G401 (cell line): Measurements from ENCODE around the gene MISP. TPM values are rescaled to one million over a fixed set of nuclear protein-coding genes. Genes with fewer than 3 reads are reported as not detected.
"Not testable (repeated sequence)": the region's sequence is repeated elsewhere in the genome, so short reads cannot be mapped to it uniquely, and the experiment has no call there.

Experiments
- DNase-seq: peaks from one replicate; pipeline ENCODE4 v3.0.0-alpha.2; 2015; ENCODE audit warnings: low spot score
- in situ Hi-C: cut with HindIII; loops from 2 replicates; pipeline ENCODE4 v1.10.0; 2016; ENCODE audit warnings: low sequenced_read_pairs, mixed read lengths
- total RNA-seq: library from RNA; depleted of rRNA; stranded (reverse); fragments of >200 nt; shearing (Covaris generic); gene quantifications from 2 replicates; pipeline ENCODE4 v1.2.3, GENCODE V29; 2014; rRNA removed

Gene MISP
- 1.2 and 2.8 TPM in 2 replicates for total RNA-seq

DNA sequence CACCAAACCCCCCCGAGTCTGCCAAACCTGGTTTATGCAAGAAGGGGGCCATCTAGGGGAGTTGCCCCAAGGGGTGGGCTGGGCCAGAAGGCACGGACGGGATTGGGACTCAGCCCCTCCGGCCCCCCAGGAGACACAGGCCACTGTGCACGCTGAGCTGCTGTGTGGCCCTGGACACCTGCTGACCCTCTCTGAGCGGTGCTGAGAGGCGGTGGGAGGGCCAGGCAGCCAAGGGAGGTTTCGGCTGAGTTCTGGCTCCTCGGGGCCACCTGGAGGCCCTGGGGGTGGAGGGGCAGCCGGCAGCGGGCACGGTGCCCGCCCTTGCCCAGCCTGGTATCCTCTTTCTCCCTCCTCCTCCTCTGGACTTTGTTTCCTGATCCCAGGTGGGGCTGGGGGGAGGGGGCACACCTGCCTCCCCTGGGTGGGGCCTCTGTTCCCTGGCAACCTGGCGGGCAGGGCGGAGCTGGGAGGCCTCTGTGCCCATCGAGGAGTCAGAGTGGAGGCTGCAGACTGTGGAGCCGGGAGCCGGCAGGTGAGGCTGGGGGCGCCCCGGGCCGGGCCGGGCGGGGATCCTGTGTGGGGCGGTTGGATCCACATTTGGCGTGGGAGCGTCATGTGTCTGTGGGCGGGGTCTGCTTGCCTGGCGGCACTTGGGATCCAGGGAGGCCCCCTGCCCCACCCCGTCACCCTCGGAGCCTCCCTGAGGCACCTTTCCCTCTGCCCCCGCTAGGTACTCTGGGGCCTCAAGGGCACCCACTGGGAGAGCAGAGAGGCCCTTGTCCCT is at the start of gene MISP:
TSS of gene MISP (plus strand) at position 473 of the 784 bp plus-strand sequence. CDS start 5,835 bp downstream, outside the sequence.
- no peak for DNase-seq
- in situ Hi-C loops, result no loop called here

DNA sequence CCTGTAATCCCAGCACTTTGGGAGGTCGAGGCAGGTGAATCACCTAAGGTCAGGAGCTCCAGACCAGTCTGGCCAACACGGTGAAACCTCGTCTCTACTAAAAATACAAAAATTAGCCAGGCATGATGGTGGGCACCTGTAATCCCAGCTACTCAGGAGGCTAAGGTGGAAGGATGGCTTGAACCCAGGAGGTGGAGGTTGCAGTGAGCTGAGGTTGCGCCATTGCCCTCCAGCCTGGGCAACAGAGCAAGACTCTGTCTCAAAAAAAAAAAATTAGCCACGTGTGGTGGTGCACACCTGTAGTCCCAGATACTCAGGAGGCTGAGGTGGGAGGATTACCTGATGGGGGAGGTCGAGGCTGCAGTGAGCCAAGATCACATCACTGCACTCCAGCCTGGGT is 48.1 kb upstream of the MISP start:
- in situ Hi-C loops, DNase-seq: not testable (repeated sequence)

- in situ Hi-C loops, result no loop called here
- DNase-seq, result no peak
Measured at GRCh38 chr19:703329-703650, 47.6 kb upstream of the MISP start.

DNA sequence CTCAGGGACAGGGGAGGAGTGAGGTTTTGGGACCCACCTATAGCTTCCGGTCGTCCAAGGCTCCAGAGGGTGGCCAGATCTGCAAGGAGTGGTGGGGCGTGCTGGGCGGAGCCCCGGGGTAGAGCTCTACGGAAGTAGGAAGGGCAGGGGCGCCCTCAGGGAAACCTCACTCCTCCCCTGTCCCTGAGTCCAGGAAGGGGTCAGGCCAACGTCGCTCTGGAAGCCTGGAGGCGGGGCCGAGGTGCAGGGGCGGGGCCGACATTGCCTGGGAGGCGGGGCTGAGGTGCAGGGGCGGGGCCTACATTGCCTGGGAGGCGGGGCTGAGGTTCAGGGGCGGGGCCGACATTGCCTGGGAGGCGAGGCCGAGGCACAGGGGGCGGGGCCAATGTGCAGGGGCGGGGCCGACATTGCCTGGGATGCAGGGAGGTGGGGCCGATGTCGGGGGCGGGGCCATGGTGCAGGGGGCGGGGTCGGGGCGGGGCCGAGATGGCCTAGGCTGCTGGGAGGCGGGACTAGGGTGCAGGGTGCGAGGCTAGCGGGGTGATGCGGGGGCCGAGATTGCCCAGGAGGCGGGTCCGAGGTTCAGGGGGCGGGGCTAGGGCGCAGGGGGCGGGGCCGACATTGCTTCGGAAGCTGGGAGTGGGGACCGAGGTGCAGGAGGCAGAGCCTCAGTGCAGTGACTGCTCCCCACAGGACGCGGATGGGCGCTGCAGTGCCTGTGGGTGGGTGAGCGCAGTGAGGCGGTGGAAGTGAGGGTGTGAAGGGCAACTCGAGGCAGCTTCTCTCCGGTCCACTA is 47.1 kb upstream of the MISP start:
- in situ Hi-C loops, result no loop called here
- DNase-seq, result no peak

GRCh38 chr19:704447-704741 is 46.5 kb upstream of the MISP start:
- DNase-seq, result no peak
- in situ Hi-C loops, result no loop called here

DNA sequence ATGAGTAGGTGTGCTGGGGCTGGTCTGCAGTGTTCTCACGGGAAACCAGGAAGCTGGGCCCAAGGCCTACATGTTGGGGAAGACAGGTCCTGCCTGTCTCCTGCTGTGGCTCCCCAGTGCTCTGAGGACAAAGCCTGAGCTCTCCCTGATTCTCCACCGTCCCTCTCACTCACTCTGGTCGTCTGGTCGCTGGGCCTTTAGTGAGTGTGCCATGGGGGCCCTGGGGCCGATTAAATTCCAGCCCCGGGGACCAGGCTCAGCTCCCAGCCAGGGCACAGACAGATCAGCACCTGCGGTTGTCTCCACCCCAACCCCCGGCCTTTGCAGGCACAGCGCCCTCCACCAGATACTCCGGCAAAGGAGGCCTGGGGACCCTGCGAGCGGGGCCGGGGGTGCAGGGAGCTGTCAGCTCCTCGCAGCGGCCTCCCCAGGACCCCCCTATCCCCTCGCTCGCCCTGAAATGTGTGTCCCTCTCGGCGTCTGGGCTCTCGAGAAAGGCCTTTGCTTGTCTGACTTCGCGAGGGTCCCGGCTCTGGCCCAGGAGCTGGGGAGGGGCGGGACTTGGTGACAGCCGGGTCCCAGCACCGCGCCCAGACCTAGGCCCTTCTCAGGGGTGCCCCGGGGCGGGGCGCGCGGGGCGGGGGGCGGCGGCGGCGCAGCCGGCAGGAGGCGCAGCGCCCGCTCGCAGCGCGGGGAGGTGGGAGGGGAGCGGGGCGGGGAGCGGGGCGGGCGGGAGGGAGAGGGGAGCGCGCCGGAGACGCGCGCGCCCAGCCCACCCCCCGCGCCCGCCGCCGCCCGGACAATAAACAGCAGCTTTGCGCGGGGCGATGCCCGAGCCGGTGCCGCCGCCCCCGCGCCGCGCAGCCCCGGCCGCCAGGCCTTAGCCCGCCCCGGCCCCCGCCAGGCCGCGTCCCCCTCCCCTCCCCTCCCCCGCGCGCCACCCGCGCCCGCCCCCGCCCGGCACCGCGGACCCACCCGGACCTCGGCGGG is 42.5 kb upstream of the MISP start, which contains the start of gene PALM:
TSS of gene PALM (plus strand) at position 782 of the 990 bp plus-strand sequence. CDS start 212 bp downstream, outside the sequence.
- DNase-seq, result peak; percentile 33
- in situ Hi-C loops, result no loop called here

DNA sequence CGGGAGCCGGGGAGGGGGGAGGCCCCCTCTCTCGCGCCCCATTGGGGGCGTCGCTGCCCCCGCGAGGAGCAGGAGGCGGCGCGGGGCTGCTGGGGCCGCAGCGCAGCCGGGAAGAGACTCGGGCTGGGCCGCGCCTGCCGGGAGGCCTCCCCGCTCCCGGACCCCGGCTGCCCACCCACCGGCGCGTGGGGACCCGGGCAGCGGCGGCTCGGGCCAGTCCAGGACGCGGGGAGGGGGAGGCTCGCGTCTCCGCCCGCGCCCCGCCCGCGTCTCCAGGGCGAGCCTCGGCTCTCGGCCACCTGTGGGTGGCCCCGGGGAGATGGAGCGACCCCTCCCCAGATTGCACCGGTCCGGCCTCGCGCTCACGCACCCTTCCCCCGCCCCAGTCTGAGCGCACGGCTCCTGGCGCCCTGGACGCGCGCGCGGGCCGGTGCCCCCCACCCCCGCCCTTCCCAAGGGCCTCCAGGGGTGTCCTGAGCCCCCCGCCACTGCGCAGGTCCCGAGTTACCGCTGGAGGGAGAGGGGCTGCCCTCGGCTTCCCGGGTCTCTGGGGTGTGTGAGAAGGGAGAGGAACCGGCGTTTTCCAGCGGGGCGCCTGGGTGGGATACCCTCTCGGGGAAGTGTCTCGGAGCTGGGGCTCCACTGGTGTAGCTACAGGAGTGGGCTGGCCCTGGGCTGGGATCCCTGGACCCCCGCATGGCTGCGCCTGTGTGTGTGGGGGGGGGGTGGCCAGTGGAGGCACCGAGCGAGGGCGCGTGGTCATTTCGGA is 41.5 kb upstream of the MISP start:
- no peak for DNase-seq
- in situ Hi-C loops, result no loop called here

- DNase-seq, result no peak
- in situ Hi-C loops, result no loop called here
Measured at GRCh38 chr19:709965-710571, 40.8 kb upstream of the MISP start.

DNA sequence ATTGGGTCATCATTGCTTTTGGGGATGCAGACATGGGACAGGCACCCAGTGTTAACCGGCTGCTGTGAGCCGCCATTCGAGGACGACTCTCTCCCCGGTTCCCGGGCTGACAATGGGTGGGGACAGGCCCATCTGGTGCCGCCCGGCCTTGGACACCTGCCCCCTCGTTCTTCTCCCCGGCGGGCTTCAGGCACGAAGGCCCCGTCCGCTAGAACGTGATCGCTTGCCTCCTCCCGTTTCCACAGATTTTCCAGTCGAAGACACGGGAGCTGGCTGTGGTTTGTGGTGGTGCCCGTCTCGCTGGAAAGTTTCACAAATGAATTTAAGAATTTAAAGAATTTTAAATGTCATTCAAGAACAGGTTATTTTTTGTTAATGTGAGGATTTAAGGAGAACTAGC is 40.1 kb upstream of the MISP start:
- in situ Hi-C loops, result no loop called here
- DNase-seq, result peak; percentile 52

DNA sequence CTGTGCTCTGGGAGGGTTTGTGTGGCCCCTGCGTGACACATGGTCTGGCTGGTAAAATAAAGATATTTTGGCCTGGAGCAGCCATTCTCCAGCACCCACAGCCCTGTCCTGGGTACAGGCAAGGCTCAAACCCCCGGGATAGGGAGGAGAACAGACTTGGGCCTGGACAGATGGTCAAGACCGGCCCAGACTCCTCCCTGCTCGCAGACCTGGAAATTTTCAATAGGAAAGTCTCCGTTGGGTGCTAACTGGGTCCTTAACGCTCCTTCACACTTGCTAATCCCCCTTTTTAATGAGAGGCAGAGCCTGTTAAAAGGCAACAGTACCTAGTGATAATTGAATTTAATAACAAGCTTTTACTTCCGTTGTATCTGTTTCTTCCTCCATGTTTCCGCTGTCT is 39.7 kb upstream of the MISP start:
- peak; percentile 42 for DNase-seq
- in situ Hi-C loops, result no loop called here

DNA sequence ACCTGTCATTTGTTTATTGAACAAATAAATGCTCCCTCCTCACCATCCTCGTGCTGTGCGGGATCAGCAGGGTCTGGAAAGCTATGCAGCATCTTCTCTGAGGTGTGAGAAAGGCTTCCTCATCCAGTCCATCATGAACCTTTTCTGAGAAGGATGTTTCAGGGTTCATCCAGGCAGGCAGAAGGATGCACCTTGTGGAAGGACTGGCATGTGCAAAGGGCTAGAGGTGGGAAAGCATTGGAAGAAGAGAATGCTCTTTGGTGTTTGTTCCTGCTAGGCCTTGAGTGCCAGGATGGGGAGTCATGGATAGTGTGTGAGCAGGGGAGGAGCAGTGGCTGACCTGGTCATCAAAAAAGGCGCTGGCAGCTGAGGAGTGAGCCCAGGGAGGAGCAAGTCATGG is 35.6 kb upstream of the MISP start:
- no peak for DNase-seq
- in situ Hi-C loops, result no loop called here

DNA sequence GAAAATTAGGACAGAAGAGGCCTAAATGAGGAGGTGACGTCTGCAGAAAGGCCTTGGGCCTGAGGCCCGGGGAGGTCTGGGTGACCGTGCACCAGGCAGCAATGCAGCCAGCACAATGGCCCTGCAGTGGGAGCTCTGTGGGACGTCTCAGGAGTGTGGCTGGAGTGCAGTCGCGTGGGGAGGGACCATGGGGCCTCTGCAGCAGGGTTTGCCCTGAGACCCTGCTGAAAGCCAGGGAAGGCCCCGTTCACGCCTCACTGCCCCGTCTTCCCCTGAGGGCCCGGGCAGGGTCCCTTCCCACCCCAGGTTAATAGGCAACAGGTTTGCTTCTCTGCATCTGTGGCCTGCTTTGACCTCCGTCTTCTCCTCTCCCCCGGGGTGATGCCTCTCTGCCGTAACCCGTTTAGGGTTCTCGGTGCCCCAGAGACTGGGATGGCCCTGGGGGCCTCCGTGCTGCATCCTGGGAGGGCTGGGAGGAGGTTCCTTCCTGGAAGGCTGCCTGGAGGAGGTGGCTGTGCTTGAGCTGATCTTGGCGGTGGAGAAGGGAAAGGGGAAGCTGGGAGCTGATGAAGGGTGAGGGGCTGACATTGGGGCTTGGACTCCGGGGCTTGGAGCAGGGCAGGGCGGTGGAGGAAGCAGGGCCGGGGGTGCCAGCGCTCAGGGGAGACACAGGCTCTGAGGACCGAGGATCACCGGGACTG is 32.5 kb upstream of the MISP start:
- in situ Hi-C loops, result no loop called here
- no peak for DNase-seq

DNA sequence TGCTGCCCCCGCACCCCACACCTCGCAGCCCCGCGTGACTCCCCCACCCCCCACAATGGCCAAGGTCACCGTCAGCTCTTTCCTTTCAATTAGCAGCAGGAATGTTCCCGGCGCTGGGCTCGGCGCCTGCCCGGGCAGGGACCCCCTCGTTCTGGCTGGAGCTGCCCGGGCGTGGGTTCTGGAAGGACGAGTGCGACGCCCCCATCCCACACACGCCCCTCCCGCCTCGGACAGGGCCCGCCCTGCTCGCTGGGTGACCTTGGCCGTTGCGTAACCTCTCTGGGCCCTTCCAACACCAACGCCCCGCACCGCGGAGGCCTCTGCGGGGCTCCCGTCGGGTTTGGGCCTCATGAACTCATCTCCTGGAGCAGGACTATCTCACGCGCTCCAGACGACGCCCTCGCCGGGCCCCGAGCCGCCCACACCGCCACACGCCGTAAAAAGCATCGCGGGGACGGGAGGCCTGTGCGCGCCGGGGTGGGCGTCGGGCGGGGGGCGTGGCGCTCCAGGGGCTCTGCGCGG is 31.9 kb upstream of the MISP start:
- in situ Hi-C loops, result no loop called here
- DNase-seq, result no peak

DNA sequence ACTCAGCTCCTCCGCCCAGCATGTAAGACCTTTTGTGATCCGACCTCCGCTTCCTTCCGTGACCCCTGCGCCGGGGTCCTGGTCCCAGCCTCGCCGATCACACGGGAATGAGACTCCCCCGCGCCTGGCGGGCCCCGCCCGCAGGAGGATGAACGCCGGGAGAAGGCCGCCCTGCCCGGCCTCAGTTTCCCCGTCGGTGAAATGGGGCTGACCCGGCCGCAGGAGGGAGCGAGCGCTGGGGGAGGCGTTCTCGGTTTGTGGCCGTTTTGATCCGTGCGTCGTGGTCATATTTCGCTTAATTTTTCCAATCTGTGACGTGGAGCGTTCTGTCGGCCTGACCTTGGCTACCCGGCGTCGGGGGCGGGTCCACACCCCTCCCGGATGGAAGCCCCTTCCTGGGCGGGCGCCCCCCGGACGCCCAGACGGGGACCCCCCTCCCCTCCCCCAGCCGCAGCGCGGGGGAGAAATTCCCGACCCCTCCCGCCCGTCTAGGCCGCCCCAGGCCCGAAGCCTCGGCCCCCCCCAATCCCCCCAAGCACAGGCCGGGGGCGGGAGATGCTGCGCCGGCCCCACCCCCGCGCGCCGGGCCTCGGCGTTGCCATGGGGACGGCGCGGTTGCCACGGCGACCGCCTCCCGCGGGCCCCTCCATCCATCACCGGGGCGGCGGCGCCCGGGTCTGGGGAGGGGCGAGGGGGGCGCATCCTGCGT is 31.1 kb upstream of the MISP start:
- no peak for DNase-seq
- in situ Hi-C loops, result no loop called here

GRCh38 chr19:720345-721160 is 30.4 kb upstream of the MISP start:
- peak; percentile 35 for DNase-seq
- in situ Hi-C loops, result no loop called here

GRCh38 chr19:722553-723101 is 28.3 kb upstream of the MISP start:
- no peak for DNase-seq
- in situ Hi-C loops, result no loop called here
